ENCODE results near the gene LIN54.

DNA sequence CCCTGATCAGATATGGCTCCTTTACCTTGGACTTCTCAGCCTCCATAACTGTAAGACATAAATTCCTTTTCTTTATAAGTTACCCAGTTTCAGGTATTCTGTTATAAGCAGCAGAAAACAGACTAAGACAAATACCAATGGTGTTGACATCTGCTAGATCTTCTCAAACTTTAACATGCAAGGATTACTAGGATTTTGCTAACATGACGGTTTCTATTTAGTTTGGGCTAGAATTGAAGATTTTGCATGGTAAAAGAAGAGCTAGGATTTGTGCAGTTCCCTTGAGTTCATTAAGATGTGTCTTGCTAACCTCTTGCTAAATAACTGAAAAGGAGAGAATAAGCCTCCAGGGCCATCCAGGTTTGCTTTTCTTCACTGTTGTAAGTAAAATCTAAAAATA is 19.1 kb upstream of the LIN54 start:
- no peak for TF ChIP-seq EP300 (IDR thresholded peaks at IDR 0.05; ENCODE audit: borderline replicate concordance in 1 of 2, low read depth in 1 of 2, low read length in 1 of 2)
- TF ChIP-seq, protein P1, sequence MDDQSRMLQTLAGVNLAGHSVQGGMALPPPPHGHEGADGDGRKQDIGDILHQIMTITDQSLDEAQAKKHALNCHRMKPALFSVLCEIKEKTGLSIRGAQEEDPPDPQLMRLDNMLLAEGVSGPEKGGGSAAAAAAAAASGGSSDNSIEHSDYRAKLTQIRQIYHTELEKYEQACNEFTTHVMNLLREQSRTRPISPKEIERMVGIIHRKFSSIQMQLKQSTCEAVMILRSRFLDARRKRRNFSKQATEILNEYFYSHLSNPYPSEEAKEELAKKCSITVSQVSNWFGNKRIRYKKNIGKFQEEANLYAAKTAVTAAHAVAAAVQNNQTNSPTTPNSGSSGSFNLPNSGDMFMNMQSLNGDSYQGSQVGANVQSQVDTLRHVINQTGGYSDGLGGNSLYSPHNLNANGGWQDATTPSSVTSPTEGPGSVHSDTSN (IDR thresholded peaks at IDR 0.05): no peak
- TF ChIP-seq, protein P2, sequence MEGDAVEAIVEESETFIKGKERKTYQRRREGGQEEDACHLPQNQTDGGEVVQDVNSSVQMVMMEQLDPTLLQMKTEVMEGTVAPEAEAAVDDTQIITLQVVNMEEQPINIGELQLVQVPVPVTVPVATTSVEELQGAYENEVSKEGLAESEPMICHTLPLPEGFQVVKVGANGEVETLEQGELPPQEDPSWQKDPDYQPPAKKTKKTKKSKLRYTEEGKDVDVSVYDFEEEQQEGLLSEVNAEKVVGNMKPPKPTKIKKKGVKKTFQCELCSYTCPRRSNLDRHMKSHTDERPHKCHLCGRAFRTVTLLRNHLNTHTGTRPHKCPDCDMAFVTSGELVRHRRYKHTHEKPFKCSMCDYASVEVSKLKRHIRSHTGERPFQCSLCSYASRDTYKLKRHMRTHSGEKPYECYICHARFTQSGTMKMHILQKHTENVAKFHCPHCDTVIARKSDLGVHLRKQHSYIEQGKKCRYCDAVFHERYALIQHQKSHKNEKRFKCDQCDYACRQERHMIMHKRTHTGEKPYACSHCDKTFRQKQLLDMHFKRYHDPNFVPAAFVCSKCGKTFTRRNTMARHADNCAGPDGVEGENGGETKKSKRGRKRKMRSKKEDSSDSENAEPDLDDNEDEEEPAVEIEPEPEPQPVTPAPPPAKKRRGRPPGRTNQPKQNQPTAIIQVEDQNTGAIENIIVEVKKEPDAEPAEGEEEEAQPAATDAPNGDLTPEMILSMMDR (IDR thresholded peaks at IDR 0.05): no peak
- TF ChIP-seq JUND (IDR thresholded peaks at IDR 0.05): no peak
- TF ChIP-seq RAD21 (IDR thresholded peaks at IDR 0.05; ENCODE audit: low read length): no peak
- TF ChIP-seq POLR2AphosphoS5 (IDR thresholded peaks at IDR 0.05; ENCODE audit: low read depth, low read length): no peak
- no peak for TF ChIP-seq TAF1 (IDR thresholded peaks at IDR 0.05; ENCODE audit: borderline replicate concordance, low read depth, low read length)
- TF ChIP-seq ELF1 (IDR thresholded peaks at IDR 0.05): no peak
- TF ChIP-seq RFX5 (IDR thresholded peaks at IDR 0.05; ENCODE audit: low read length): no peak
